HG03378 (cell line): ENCODE results near the gene EVI2B.
"Not testable (repeated sequence)": the region's sequence is repeated elsewhere in the genome, so short reads cannot be mapped to it uniquely, and the experiment has no call there.

ENCODE experiments used
- ATAC-seq: cut with Tn5 transposase; IDR thresholded peaks from one replicate; pipeline ENCODE4 v1.9.1; 2021; ENCODE audit warnings: mild to moderate bottlenecking, moderate library complexity; ENCODE audit not compliant: unreplicated experiment

The EVI2B gene, protein sequence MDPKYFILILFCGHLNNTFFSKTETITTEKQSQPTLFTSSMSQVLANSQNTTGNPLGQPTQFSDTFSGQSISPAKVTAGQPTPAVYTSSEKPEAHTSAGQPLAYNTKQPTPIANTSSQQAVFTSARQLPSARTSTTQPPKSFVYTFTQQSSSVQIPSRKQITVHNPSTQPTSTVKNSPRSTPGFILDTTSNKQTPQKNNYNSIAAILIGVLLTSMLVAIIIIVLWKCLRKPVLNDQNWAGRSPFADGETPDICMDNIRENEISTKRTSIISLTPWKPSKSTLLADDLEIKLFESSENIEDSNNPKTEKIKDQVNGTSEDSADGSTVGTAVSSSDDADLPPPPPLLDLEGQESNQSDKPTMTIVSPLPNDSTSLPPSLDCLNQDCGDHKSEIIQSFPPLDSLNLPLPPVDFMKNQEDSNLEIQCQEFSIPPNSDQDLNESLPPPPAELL

DNA sequence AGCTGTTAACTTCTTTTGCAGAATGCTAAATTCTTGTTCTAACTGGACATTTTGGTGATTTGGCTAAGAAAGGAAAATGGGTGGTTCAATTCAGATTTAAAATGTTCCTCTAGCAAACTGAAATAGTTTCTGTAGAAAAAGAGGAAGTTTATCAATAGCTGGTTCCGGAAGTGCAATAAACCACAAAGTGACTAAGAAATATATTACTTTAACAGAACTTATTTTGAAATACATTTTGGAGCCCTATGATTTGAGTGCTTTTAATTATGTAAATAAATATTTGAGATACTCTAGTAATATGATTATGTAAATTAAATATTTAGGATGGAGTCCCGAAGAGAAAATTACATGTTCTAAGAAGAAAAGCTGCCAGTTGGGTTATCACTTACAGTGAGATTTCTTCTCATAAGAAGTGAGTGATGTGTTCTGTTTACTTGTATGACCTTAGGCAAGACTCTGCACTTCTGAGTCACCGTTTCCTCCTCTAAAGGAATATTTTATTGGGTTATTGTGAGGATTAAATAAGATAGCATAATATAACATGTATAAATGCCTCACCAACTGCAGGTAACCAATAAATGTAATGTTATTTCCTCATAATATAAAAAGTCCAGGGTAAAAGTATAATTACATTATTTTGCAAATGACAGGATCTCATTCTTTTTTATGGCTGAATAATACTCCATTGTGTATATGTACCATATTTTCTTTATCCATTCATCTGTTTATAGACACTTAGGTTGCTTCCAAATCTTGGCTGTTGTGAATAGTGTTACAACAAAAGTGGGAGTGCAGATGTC is at the start of gene EVI2B:
Gene EVI2B (minus strand): TSS at position 73 of the 800 bp plus-strand sequence. CDS start 8,445 bp downstream, outside the sequence.
- no peak for ATAC-seq

DNA sequence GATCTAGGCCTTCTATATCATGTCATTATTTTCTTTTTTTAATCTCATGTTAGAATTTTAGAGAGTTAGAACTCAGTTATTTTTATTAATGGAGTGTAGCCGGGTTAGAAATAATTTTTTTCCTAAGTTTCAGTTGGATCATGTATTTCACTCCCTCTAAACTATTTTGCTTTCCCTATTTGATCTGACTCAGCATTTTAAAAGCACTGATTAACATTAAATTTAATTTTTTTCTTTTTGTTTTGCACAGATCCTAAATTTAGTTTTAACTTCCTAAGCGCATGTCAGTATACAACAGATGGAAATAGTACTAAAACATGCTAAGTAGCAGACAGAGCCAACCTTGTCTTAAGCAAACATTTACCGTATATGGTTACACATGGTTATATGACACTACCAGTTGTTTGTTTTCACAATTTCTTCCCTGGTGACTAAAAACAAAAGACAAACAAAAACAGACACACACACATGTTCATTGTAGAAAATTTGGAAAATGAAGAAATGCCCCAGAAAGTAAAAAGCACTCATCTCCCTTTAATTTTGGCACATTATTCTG is 44.1 kb upstream of the EVI2B start:
- ATAC-seq: no peak

DNA sequence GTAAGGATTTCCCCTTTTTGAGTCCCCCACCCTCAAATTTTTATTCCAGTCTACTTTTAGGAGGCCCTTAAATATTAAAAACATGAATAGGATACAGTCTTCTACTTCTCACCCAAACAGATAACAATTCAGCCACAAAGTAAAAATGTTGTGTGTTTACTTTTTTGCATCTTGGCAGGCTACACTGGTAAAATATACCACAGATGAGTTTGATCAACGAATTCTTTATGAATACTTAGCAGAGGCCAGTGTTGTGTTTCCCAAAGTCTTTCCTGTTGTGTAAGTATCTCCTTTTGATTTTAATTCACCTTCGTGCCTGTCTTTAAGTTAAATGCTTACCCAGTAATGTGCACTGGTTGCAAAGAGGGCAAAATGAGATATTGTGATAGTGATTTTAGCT is 43.2 kb upstream of the EVI2B start:
- ATAC-seq: no peak

DNA sequence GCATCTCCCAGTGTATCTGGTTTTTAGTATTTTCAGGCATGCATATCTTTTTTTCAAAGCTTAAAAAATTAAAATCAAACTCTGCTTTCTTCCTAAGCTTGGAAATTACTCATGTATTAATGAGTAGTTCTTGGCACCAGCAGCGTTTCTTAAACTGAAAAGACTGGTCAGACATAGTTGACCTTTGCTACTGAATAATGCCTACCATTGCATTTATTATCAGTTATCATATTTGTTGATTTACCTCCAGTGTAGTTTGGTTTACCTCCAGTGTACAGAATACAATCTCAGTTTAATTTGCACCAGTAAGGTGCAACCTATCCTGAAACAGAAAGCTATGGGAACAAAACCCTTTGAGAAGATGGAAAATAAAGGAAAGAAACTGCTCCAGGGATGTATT is 42.1 kb upstream of the EVI2B start:
- ATAC-seq: no peak

DNA sequence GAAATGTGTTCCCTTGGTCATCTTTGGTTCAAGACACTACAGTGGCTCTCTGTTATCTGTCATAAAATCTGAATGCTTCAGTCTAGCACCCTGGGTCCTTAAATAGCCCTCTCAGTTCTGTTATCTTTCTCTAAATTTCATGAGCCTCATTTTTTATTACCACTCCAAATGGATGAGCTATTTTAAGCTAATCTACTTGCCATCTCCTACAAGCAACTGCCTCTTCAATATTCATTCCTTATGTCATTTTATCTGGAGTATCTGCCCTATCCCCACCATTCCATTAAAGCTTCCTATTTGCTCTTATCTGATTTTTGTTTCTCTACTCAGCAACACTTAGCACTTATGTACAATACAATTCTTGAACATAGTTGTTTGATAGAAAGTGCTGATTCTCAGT is 35.6 kb upstream of the EVI2B start:
- ATAC-seq: no peak

DNA sequence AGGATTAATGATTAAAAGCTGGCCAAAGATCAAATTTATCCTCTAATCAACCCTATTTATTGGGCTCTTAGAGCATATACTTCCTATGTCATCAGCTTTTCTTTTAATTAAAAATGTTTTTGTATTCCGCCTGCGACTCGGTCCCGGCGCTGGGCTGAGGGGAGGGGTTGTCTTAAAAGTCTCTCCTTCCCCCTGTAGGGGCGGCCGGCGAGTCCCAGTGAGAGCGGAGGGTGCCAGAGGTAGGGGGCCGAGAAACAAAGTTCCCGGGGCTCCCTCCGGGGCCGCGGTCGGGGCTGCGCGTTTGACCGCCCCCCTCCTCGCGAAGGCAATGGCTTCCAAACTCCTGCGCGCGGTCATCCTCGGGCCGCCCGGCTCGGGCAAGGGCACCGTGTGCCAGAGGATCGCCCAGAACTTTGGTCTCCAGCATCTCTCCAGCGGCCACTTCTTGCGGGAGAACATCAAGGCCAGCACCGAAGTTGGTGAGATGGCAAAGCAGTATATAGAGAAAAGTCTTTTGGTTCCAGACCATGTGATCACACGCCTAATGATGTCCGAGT is 31.4 kb upstream of the EVI2B start:
- ATAC-seq: not testable (repeated sequence)

DNA sequence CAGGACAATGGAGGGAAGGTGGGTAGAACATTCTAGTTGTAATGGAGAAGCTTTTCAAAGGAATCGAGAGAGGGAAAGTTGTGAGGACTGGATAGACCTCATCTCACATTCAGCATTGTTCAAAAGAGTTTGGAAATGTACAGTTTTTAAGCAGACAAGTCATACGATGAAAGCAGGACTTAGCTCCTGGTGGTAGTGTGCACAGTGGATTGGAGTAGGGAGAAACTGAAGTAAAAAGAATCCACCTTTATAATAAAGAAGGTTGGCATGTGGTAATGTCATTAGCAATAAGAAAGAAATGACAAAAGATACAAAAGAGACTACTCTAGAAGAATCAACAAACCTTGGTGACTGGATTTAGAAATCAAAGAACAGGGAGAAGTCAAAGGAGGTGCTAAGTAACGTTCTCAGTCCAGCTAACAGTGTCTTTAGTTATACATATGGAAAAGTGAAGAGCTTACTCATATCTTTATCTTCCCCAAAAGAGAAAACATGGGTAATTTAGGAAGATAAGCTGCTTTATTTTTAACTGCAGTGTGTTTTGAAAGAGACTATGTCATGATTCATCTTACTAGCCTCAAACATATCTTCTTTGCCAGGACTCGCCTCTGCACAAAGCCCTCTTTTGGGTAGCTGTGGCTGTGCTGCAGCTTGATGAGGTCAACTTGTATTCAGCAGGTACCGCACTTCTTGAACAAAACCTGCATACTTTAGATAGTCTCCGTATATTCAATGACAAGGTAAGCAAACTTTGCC is 26.2 kb upstream of the EVI2B start:
- no peak for ATAC-seq

DNA sequence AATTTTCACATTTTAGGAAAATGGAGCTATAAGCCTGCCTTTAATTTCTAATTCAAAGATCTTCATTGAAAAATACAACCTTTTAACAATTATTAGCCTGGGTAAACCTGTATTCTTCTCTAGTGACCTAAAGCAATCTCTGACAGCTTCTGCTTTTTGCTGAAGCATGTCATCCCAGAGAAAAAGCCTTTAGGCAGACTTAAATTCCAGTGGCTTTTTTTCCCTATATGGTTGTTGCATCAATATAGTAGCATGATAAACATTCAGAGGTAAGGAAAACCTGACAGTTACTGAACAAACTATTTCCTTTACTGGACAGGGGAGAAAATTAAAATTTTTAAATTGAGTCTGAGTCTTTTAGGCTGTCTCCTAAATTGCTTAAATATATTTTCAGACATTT is 15.4 kb upstream of the EVI2B start:
- no peak for ATAC-seq

DNA sequence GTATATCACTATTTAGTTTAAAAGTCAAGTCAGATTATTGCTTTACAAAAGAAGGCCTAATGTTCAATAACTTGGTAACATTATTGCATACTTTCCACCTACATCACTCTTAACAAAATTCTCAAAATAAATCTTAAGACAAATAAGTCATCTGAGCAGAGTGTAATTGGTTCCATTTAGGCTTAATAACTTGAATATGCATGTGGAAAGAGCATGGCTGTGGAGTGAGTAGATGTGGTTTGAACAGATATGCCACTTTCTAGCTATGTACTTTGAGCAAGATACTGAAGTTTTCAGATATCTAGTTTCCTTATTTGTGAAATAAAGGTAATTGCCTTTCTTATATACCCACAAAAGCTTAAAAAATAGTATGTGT is 14.3 kb upstream of the EVI2B start:
- no peak for ATAC-seq

DNA sequence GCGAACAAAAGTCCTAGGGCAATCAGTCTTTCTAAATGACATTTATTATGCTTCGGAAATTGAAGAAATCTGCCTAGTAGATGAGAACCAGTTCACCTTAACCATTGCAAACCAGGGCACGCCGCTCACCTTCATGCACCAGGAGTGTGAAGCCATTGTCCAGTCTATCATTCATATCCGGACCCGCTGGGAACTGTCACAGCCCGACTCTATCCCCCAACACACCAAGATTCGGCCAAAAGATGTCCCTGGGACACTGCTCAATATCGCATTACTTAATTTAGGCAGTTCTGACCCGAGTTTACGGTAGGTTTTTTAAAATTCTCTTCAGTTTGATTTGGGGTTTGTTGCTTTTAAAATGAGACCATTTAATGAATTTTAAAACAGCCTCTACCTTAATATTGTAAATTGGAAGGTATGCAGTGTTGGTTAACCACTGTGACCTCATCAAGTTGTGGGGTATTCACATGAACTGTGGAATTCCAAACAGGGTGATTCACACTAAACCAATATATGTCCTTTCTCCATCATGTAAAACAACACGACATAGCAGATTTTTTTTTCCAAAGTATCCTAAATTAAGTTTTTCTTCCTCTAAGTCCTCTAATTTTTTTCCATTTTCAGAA is 13.8 kb upstream of the EVI2B start:
- no peak for ATAC-seq

DNA sequence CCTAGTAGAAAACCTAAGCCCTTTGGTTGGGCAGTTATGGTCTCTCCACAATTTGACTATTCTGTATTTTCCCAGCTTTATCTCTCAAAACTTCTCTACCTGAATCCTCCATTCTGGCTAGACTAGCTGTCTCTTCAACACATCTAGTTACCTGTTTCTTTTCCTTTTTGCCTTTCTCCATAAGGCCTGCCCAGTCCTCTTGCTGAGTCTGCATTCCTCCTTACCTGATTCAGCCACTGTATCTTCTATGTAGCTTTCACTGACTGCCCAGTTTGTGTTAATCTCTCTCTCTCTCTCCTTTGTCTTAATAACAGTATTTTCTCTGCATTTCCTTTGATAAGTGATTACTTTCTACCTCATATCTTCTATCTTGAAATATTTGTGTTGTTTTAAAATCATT is 9.7 kb upstream of the EVI2B start:
- no peak for ATAC-seq

DNA sequence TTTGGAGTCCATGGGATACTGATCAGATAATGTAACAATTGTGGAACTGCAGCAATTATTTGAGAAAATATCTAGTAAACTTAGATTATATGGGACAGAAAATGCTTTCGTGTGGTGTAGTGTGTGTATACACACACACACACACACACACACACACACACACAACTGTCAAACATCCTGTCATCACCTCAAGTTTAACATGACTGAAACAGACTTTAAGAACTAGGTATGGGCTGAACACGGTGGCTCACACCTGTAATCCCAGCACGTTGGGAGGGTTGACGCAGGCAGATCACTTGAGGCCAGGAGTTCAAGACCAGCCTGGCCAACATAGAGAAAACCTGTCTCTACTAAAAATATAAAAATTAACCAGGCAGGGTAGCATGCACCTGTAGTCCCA is 8.1 kb upstream of the EVI2B start:
- no peak for ATAC-seq

DNA sequence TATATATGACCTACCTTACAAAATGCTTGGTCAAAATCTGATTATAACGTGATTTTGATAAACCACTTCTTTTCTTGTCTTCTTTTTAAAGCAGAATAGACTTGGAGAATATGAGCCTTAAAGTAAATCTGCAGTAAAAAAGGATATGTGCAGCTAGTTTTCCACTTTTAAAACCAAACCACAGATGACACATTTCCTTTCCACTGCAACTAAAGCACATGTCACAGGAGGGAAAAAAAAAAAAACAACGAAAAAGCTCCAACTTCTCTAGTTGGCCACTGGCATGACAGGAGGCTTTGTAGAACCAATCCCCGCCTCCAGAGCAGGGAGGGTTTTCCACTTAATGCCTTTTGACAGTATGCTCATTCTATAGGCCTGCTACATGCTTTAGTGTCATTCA is 7.6 kb upstream of the EVI2B start, which contains the start of gene EVI2A:
Gene EVI2A (minus strand): TSS at position 142 of the 400 bp plus-strand sequence. CDS start 2,609 bp downstream, outside the sequence.
- ATAC-seq: peak; percentile 32

DNA sequence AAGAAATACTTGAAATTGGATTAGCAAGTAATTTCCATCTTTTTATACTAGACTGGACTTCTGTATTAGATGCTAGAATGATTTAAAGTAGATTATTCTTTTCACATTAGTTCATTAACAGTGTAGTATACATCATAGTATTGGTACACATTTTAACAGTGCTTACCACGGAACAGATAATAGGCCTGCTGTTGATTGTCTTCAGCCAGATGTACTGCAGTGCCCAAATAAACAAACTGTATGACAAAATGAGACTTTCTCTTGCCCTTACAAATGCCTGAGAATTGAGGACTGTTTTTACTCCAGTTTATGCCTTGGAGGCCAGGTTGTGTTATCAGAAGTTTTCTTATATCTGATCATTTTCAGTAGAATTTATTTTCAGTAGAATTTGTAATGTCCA is 6.9 kb upstream of the EVI2B start:
- no peak for ATAC-seq

DNA sequence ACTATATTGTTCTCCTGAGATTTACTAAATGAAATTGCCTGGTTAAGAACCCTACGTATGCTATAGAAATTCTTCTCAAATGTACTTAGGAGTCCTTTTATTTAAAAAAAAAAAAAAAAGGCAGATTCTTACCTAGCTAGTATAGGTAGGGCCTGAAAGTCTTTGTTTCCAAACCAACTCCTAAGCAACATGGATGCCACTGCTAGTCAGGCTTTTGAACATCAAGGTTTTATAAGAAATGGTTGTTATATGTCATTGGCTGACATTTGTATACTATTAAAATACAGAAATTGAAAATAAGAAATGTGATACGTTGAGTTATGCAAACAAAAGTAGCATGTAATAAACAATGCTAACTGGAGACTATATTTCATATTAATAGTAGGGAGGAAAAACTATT is 6.4 kb upstream of the EVI2B start:
- no peak for ATAC-seq

DNA sequence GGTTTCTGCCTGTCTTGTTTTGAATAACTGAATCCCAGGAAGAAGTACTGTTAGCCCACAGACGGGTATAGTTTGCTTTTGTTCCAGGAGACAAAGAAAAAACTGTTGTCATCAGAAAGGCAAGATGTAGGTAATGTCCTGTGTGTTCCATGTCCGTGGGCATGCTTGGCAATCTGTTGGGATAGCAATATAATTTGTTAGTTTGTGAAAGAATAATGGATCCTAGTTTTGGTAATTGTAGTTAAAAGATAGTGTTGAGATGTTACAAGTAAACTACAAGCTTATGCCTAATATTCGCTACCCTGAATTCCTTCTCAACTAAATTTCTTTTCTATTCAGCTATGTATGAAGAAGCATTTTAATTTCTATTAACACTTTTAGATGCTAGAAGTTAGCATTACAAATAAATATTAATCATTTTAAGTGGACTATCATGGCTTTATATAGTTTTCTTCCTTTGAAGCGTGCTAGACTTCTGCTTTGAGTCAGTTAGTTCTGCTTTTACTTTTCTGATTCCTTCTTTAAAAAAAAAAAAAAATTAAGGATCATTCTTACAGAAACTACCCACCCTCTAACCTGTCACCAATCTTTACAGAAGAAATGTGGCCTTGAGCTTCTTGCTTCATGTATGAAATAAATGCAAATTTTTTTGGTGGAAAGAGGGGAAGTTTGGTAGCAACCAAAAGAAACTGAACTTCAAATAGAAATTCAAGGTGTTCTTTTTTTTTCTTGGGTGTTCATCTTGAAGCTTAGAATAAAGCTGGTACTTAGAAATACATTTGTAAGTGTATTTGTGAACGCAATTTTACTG is 5.2 kb upstream of the EVI2B start:
- ATAC-seq: peak; percentile 48

DNA sequence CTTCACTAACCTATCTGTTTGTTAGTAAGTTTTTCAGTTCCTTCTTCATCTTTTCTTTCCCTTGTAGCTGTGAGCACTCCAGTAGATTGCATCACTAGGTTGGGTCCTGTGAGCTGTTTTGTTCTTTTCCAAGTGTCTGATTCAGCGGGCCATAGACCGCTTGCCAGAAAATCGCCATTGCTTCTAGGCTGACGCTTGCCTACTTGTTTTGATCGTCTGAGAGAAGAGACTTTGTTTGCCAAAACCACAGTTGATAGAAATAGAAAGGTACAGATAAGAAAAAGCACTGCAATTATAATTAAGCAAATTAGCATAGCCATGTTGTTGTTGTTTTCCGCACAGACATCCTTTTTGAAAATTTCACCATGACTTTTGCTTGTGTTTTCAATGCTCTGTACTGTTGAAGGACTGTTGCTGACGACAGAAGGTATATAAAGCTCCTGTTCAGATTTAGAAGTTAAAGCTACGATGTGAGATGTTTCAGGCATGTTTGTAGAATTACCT is 4.5 kb upstream of the EVI2B start:
- no peak for ATAC-seq

DNA sequence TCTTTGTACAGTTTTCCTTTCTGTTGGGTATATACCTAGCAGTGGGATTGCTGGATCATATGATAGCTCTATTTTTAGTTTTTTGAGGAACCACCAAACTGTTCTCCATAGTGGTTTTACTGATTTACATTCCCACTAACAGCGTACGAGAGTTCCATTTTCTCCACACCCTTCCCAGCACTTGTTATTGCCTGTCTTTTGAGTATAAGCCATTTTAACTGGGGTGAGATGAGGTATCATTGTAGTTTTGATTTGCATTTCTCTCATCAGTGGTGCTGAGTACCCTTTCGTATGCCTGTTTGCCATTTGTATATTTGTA is 887 bp upstream of the EVI2B start:
- ATAC-seq: no peak

DNA sequence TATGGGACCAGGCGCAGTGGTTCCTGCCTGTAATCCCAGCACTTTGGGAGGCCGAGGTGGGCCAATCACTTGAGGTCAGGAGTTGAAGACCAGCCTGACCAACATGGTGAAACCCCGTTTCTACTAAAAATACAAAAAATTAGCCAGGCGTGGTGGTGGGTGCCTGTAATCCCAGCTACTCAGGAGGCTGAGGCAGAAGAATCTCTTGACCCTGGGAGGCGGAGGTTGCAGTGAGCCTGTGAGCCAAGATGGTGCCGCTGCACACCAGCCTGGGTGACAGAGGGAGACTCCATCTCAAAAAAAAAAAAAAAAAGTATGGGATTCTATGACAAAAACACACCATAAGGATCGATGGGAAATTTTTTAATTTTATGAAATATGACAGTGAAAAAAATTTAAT is 1.6 kb downstream of the EVI2B start:
- ATAC-seq: not testable (repeated sequence)
